HEK293T (cell line): Measurements from ENCODE around the gene BMPR1B.

Experiments used
- BHLHE40 ChIP-seq: fragments of 450-650 bp; IDR thresholded peaks from 2 replicates; pipeline ENCODE4 v1.6.1; 2016; ENCODE audit warnings: mild to moderate bottlenecking, moderate library complexity, borderline replicate concordance
- ELF4 ChIP-seq: fragments of 450-650 bp; IDR thresholded peaks from 2 replicates; pipeline ENCODE4 v1.6.1; 2017; ENCODE audit warnings: antibody characterized with exemption
- FOXA1 ChIP-seq: fragments of 450-650 bp; IDR thresholded peaks from 2 replicates; pipeline ENCODE4 v1.6.1; 2016; ENCODE audit warnings: mild to moderate bottlenecking
- FOXK2 ChIP-seq: fragments of 450-650 bp; IDR thresholded peaks from 2 replicates; pipeline ENCODE4 v1.6.1; 2016; ENCODE audit warnings: mild to moderate bottlenecking
- FOXM1 ChIP-seq: fragments of 450-650 bp; IDR thresholded peaks from 2 replicates; pipeline ENCODE4 v1.6.1; 2017; ENCODE audit warnings: mild to moderate bottlenecking, borderline replicate concordance
- HDGF ChIP-seq: fragments of 450-650 bp; IDR thresholded peaks from 2 replicates; pipeline ENCODE4 v1.6.1; 2017; ENCODE audit warnings: antibody characterized with exemption, borderline replicate concordance
- L3MBTL2 ChIP-seq: fragments of 450-650 bp; conservative IDR thresholded peaks from 2 replicates; pipeline ENCODE4 v1.6.1; 2016; ENCODE audit warnings: mild to moderate bottlenecking
- PKNOX1 ChIP-seq: fragments of 450-650 bp; IDR thresholded peaks from 2 replicates; pipeline ENCODE4 v1.6.1; 2016
- SP1 ChIP-seq: fragments of 450-650 bp; IDR thresholded peaks from 2 replicates; pipeline ENCODE4 v1.6.1; 2017
- SUZ12 ChIP-seq: fragments of 450-650 bp; IDR thresholded peaks from 2 replicates; pipeline ENCODE4 v1.6.1; 2016; ENCODE audit warnings: mild to moderate bottlenecking
- ZNF384 ChIP-seq: fragments of 450-650 bp; IDR thresholded peaks from 2 replicates; pipeline ENCODE4 v1.6.1; 2016

DNA sequence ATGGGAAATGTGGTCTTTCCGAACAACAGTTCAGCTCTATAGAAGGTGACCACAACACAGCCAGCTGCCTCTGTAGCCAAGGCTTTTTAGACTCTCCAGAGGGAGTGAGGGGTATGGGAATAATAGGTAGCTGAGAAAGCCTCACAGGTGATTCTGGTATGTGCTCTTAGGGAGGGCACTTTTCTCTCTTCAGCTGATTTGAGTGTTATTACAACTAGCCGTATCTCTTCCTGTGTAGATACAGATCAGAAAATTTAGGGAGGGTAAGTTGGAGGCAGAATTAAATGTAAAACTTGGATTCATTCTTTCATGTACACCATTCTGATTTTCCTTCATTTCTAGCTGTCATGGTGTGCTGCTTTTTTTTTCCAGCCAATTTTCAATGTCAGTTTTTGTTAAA, 154.9 kb downstream of the BMPR1B start:
- TF ChIP-seq L3MBTL2 (no peak), FOXM1 (no peak), ELF4 (no peak), SUZ12 (no peak), PKNOX1 (no peak), FOXA1 (no peak), BHLHE40 (no peak), FOXK2 (no peak), HDGF (no peak), SP1 (no peak), ZNF384 (no peak)
